Stimulated activated CD8-positive, alpha-beta memory T cell treated with anti-CD3 and anti-CD28 coated beads, Interleukin-7, amount 100 ng/mL, for 4 hours (primary cell): ENCODE results near the gene RTP5.
"Not testable (repeated sequence)": the region's sequence is repeated elsewhere in the genome, so short reads cannot be mapped to it uniquely, and the experiment has no call there.

Experiments used
- DNase-seq, 2 donors: peaks; one replicate each; pipeline ENCODE4 v3.0.0-alpha.2; 2020; ENCODE audit warnings: low read depth in 2 of 2

Gene RTP5

DNA sequence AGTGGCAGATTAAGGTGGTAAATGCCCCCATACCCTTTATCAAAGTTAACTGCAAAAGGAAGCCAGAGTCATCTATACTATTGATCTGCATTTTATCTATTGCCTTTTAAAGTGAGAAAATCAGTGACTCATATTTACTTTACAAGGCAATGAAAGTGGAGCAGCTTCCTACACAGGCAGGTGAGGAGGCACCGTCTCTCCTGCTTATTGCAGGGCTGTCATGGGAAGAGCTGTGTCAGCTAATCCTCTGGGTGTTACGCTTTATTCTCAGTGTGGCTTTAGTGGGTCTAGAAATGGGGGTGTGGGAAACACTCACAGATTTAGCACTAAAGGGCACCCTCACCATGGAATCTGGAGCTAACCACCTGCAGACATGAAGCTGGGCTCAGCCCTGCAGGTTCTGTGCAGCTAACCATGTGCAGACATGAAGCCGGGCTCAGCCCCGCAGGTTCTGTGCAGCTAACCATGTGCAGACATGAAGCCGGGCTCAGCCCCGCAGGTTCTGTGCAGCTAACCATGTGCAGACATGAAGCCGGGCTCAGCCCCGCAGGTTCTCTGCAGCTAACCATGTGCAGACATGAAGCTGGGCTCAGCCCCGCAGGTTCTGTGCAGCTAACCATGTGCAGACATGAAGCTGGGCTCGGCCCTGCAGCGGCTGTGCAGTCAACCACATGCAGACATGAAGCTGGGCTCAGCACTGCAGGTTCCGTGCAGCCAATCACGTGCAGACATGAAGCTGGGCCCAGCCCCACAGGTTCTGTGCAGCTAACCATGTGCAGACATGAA lies 53.5 kb downstream of the RTP5 start:
- DNase-seq, result not testable (repeated sequence)
